Neural progenitor cell (in vitro differentiated cells): ENCODE measurements around the gene PRDX1.

Source experiments
- EZH2 ChIP-seq: fragments of 200-600 bp; sonication (generic); IDR thresholded peaks from 2 replicates; pipeline ENCODE4 v1.6.1; 2017; ENCODE audit warnings: antibody characterized with exemption, mild to moderate bottlenecking, moderate library complexity
- EZH2phosphoT487 ChIP-seq: fragments of 200-600 bp; sonication (generic); IDR thresholded peaks from 2 replicates; pipeline ENCODE4 v1.6.1; 2017; ENCODE audit warnings: antibody characterized with exemption
- TF ChIP-seq, protein P1 (sequence below): fragments of 200-600 bp; sonication (generic); IDR thresholded peaks from 2 replicates; pipeline ENCODE4 v1.5.1; 2017; ENCODE audit warnings: antibody characterized with exemption, mild to moderate bottlenecking

DNA sequence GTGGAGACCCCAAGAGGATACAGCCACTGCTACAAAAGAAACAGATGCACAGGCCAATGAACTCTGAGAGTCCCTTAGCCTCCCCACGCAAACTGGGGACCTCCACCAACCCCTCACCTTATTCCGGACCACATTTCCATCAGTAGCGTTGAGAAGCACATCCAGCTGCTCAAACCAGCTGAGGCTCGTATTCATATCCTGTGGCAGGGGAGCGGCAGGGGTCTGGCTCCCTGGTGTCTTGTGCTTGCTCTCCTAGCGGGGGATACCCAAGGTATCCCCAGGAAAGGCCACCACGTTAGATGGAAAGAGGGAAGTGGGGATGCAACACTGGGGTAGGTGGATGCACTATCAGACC is 22.3 kb downstream of the PRDX1 start:
- TF ChIP-seq, protein P1, sequence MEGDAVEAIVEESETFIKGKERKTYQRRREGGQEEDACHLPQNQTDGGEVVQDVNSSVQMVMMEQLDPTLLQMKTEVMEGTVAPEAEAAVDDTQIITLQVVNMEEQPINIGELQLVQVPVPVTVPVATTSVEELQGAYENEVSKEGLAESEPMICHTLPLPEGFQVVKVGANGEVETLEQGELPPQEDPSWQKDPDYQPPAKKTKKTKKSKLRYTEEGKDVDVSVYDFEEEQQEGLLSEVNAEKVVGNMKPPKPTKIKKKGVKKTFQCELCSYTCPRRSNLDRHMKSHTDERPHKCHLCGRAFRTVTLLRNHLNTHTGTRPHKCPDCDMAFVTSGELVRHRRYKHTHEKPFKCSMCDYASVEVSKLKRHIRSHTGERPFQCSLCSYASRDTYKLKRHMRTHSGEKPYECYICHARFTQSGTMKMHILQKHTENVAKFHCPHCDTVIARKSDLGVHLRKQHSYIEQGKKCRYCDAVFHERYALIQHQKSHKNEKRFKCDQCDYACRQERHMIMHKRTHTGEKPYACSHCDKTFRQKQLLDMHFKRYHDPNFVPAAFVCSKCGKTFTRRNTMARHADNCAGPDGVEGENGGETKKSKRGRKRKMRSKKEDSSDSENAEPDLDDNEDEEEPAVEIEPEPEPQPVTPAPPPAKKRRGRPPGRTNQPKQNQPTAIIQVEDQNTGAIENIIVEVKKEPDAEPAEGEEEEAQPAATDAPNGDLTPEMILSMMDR = no peak
- no peak for TF ChIP-seq EZH2
- TF ChIP-seq EZH2phosphoT487 = no peak
